Breast epithelium (tissue), 4 donors: ENCODE results near the gene LPP. TPM values are rescaled to one million over a fixed set of nuclear protein-coding genes. Genes with fewer than 3 reads are reported as not detected.

Experiments
- DNase-seq, 2 donors: peaks; one replicate each; pipeline ENCODE4 v3.0.0-alpha.2; 2019; ENCODE audit warnings: low spot score in 2 of 2
- H3K27ac ChIP-seq, 2 donors: fragments of 200-600 bp; sonication (generic) in 1 of 2; one replicate each; pipeline ENCODE4 v1.5.1; 2016 to 2019; ENCODE audit warnings: mild to moderate bottlenecking in 1 of 2
- H3K27me3 ChIP-seq, 2 donors: fragments of 200-600 bp; sonication (generic) in 1 of 2; one replicate each; pipeline versions ENCODE4 v1.5.1 to v1.6.0; 2017 to 2019; ENCODE audit warnings: control low read depth in 1 of 2, mild to moderate bottlenecking in 1 of 2
- H3K36me3 ChIP-seq: fragments of 200-600 bp; one replicate; pipeline ENCODE4 v1.5.1; 2019
- H3K4me1 ChIP-seq, 2 donors: fragments of 200-600 bp; sonication (generic); one replicate each; pipeline ENCODE4 v1.5.1; 2016 to 2019; ENCODE audit warnings: control low read depth in 1 of 2
- H3K4me3 ChIP-seq, 3 donors: fragments of 200-600 bp; sonication (generic); 1 replicate in 2 of 3; 2 replicates in 1 of 3; pipeline ENCODE4 v1.5.1; 2016 to 2019; ENCODE audit warnings: mild to moderate bottlenecking in 3 of 3, moderate library complexity in 2 of 3
- H3K9me3 ChIP-seq, 2 donors: fragments of 200-600 bp; sonication (generic) in 1 of 2; one replicate each; pipeline ENCODE4 v1.5.1; 2016 to 2019; ENCODE audit warnings: control low read depth in 1 of 2
- POLR2A ChIP-seq: fragments of 450-650 bp; IDR thresholded peaks from one replicate; pipeline ENCODE4 v1.6.1; 2016; ENCODE audit warnings: antibody characterized with exemption, mild to moderate bottlenecking, moderate library complexity
- POLR2AphosphoS5 ChIP-seq, 3 donors: sonication (generic); formaldehyde crosslinking; IDR thresholded peaks; one replicate each; pipeline ENCODE4 v1.6.1; 2017; ENCODE audit warnings: antibody characterized with exemption in 3 of 3
- intact Hi-C: fragments of 100-400 bp; cut with DNase I; formaldehyde crosslinking; loops from one replicate; pipeline ENCODE4 v1.15.1; 2023; ENCODE audit warnings: low total_unique reads
- total RNA-seq, 3 donors: library from RNA; depleted of rRNA; stranded (reverse); fragments of >200 nt; gene quantifications; one replicate each; pipeline ENCODE4 v1.1.0, GENCODE V29; 2016
- TF ChIP-seq, protein P1 (sequence below), 3 donors: fragments of 450-650 bp; IDR thresholded peaks; one replicate each; pipeline ENCODE4 v1.5.1; 2016 to 2017; ENCODE audit warnings: antibody characterized with exemption in 3 of 3, mild to moderate bottlenecking in 3 of 3, moderate library complexity in 3 of 3

LPP gene
- total RNA-seq, 3 donors from 2014 or later = 135 to 183 (median 147) TPM

DNA sequence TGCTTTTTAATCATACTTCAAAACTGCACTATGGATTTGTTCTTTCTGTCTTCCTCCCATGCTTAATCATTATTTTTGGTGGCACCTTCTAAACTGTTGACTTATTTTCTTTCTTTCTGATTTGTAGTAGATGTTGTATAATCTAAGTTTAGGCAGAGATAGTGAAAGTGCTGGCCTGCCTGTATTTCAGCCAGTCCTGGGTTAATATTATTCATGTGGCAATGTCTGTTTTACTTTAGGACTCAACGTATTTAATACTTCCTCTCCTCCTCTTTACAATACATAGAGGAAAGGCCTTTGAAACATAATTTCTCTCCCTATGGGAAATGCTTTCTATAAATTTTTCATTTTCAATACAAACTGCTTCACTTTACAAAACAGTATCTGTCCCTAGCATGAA lies 690.1 kb downstream of the LPP start:
- no peaks in the 10 kb centered on the region for H3K4me1 ChIP-seq
- TF ChIP-seq POLR2A (no peak), POLR2AphosphoS5 (IDR thresholded peaks at IDR 0.05) (no peak)
- TF ChIP-seq, protein P1, sequence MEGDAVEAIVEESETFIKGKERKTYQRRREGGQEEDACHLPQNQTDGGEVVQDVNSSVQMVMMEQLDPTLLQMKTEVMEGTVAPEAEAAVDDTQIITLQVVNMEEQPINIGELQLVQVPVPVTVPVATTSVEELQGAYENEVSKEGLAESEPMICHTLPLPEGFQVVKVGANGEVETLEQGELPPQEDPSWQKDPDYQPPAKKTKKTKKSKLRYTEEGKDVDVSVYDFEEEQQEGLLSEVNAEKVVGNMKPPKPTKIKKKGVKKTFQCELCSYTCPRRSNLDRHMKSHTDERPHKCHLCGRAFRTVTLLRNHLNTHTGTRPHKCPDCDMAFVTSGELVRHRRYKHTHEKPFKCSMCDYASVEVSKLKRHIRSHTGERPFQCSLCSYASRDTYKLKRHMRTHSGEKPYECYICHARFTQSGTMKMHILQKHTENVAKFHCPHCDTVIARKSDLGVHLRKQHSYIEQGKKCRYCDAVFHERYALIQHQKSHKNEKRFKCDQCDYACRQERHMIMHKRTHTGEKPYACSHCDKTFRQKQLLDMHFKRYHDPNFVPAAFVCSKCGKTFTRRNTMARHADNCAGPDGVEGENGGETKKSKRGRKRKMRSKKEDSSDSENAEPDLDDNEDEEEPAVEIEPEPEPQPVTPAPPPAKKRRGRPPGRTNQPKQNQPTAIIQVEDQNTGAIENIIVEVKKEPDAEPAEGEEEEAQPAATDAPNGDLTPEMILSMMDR (IDR thresholded peaks at IDR 0.05) = no peak
- intact Hi-C loops = no loop called here
- H3K27me3 ChIP-seq = no peaks in the 10 kb centered on the region
- no peak for DNase-seq
- no peak overlapping the region for H3K4me3 ChIP-seq
- H3K36me3 ChIP-seq = no peaks in the 10 kb centered on the region
- no peaks in the 10 kb centered on the region for H3K9me3 ChIP-seq
- no peak overlapping the region for H3K27ac ChIP-seq

DNA sequence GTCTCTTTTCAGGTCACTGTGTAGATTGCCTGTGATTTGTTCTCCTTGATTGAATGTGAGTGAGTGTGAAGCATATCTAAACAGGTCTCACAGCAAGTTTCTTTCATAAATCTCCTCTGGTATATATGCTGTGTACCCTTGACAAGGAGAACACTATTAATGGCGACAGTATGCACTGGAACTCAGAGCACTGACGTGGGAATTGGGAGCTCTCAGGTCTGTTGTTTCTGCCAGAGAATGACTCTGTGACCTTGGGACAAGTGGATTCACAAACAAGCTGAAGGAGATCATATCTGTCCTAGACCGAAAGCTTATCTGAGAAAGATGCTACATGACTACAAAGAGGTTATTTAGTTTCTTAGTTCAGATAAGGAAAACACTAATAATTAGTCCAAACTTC lies 691.6 kb downstream of the LPP start:
- no peak overlapping the region for H3K27ac ChIP-seq
- intact Hi-C loops = no loop called here
- no peak for DNase-seq
- no peaks in the 10 kb centered on the region for H3K36me3 ChIP-seq
- H3K4me3 ChIP-seq = no peak overlapping the region
- H3K27me3 ChIP-seq = no peaks in the 10 kb centered on the region
- no peaks in the 10 kb centered on the region for H3K4me1 ChIP-seq
- TF ChIP-seq, protein P1 (IDR thresholded peaks at IDR 0.05) = no peak
- no peak for TF ChIP-seq POLR2A
- TF ChIP-seq POLR2AphosphoS5 (IDR thresholded peaks at IDR 0.05) = no peak
- no peaks in the 10 kb centered on the region for H3K9me3 ChIP-seq

DNA sequence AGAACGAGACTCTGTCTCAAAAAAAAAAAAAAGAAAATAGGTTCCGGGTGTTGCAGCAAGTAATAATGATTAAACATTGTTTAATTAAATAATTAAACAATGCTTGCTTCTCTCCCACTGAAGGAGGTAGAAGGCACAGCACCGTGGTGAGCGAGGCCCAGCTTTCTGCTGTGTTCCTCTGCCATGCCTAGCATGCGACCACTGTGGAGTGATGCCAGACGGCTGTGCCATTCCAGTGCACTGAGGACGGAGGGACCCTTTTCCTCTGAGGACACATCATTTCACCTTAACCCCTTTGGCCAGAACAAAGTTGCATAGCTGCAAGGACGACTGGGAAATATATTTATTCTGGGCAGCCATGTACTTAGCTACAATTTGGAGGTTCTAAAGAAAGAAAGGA lies 695.0 kb downstream of the LPP start:
- TF ChIP-seq POLR2A (no peak), POLR2AphosphoS5 (IDR thresholded peaks at IDR 0.05) (no peak)
- TF ChIP-seq, protein P1 (IDR thresholded peaks at IDR 0.05) = no peak
- Histone ChIP-seq H3K4me3 (no peak overlapping the region), H3K27me3 (no peaks in the 10 kb centered on the region), H3K36me3 (no peaks in the 10 kb centered on the region), H3K4me1 (no peaks in the 10 kb centered on the region), H3K9me3 (no peaks in the 10 kb centered on the region), H3K27ac (no peak overlapping the region)
- intact Hi-C loops = no loop called here
- DNase-seq = no peak

DNA sequence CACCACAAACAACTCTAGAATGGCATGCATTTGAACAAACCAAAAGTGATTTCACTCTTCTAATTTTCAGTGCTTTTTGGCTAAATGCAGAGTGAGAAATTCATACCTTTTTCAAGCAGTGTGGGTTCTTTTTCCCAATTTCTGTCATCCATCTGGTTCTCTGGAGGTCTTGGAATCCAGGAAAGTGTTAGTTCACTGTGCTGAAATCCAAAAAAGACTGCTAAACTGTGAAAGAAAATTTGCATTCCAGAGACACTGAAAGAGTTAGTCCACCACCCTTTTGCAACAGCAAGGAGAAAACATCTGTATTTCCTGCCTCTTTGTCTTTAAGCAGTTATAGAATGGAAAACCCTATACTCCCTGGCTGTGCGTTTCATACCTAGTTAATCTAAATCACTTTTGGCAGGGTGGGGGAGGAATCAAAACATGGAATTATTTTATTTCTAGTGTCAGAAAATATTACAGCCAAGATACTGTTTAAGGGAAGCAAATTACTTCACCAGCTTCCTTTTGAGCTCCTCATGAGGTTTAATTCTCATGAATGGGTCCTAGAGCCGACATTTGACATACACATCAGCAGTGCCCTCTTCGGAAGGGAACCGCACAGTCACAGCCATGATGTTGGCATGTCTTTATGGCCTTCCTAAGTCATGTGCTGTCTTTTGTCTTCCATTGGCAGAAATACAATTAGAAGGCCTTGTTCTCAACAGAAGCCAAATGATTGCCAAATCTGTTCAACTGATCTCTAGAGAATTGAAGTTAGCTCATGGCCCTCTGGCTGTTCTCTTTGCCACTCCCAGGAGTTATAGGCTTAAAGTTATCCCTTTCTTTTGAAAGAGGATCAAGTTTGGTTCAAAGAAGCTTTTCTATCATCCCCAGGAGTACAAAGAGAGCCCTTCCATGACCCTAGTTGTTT lies 700.2 kb downstream of the LPP start:
- H3K27me3 ChIP-seq = no peaks in the 10 kb centered on the region
- H3K9me3 ChIP-seq = no peaks in the 10 kb centered on the region
- no peaks in the 10 kb centered on the region for H3K4me1 ChIP-seq
- H3K36me3 ChIP-seq = no peaks in the 10 kb centered on the region
- H3K4me3 ChIP-seq = no peak overlapping the region
- TF ChIP-seq POLR2AphosphoS5 (IDR thresholded peaks at IDR 0.05) = peak in 2 of 3 donors; percentile 54 to 83
- TF ChIP-seq, protein P1 (IDR thresholded peaks at IDR 0.05) = no peak
- peak overlapping the region; percentile 73 to 85 for H3K27ac ChIP-seq
- DNase-seq = no peak
- intact Hi-C loops = no loop called here

DNA sequence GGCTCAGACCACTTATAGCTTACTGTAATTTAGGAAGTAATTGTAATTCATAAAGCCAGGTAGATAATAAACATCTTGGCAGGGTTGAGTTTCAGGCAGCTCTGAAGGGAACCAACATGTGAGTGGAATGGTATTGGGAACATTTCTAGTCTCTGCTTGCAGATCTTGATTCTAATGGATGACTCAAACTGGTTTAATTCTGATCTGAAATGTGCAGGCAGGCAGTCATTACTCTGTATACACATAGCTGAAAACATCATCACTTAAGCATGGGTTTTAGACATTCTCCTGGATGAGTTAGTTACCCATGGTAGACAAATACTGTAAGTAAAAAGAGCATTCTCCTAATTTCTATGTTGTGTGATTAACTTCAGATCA lies 700.8 kb downstream of the LPP start:
- Histone ChIP-seq H3K27me3 (no peaks in the 10 kb centered on the region), H3K4me3 (no peak overlapping the region), H3K36me3 (no peaks in the 10 kb centered on the region), H3K4me1 (no peaks in the 10 kb centered on the region), H3K9me3 (no peaks in the 10 kb centered on the region), H3K27ac (peak overlapping the region; percentile 73 to 85)
- TF ChIP-seq POLR2A = no peak
- TF ChIP-seq, protein P1 (IDR thresholded peaks at IDR 0.05) = no peak
- TF ChIP-seq POLR2AphosphoS5 (IDR thresholded peaks at IDR 0.05) = no peak
- DNase-seq = no peak
- intact Hi-C loops = no loop called here
